ENCODE measurements around the gene MRPS10.

DNA sequence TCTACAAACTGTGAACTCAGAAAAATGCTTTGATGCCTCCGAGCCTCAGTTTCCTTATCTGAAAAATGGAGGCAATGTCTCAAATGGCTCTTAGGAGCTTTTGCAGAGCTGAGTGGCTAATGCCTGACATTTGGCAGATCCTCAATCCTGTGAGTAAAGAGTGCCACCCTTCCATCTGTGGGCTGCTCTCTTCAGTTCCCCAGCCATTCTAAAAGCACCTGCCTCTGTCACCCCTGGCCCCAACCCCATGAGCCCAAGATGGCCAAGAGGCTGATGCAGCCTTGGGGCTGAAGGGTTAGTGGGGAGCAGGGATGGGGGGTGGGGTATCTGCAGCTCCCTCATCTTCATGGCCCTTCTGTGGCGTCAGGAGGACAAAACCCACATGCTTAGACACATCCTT lies 59.0 kb downstream of the MRPS10 start:
- TF ChIP-seq, protein P1, sequence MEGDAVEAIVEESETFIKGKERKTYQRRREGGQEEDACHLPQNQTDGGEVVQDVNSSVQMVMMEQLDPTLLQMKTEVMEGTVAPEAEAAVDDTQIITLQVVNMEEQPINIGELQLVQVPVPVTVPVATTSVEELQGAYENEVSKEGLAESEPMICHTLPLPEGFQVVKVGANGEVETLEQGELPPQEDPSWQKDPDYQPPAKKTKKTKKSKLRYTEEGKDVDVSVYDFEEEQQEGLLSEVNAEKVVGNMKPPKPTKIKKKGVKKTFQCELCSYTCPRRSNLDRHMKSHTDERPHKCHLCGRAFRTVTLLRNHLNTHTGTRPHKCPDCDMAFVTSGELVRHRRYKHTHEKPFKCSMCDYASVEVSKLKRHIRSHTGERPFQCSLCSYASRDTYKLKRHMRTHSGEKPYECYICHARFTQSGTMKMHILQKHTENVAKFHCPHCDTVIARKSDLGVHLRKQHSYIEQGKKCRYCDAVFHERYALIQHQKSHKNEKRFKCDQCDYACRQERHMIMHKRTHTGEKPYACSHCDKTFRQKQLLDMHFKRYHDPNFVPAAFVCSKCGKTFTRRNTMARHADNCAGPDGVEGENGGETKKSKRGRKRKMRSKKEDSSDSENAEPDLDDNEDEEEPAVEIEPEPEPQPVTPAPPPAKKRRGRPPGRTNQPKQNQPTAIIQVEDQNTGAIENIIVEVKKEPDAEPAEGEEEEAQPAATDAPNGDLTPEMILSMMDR (IDR thresholded peaks at IDR 0.05; ENCODE audit: low read depth, low read length), result no peak
- no peak for TF ChIP-seq MYC (IDR thresholded peaks at IDR 0.05; ENCODE audit: low read depth, low read length)
